CD4-positive, alpha-beta memory T cell (primary cell): ENCODE results near the gene CIRBP. TPM values are rescaled to one million over a fixed set of nuclear protein-coding genes. Genes with fewer than 3 reads are reported as not detected.

Experiments
- CTCF ChIA-PET: fragments of 350-600 bp; sonication (Branson Sonifier 250); formaldehyde crosslinking; loops from one replicate; lab custom pipeline; 2021; ENCODE audit warnings: inconsistent platforms; ENCODE audit not compliant: partially characterized antibody; lab: Charles Lee
- POLR2A ChIA-PET: fragments of 350-600 bp; sonication (Branson Sonifier 250); formaldehyde crosslinking; loops from one replicate; lab custom pipeline; 2021; ENCODE audit not compliant: partially characterized antibody; lab: Charles Lee
- DNase-seq, 5 donors: peaks; one replicate each; pipeline versions ENCODE4 v3.0.0 to v3.0.0-alpha.2; 2020 to 2022; ENCODE audit warnings: mixed read lengths in 1 of 5
- H3K27ac ChIP-seq: one replicate; pipeline ENCODE4 v1.7.0; 2013; ENCODE audit warnings: low read depth, low read length
- H3K27me3 ChIP-seq: 2 replicates; pipeline ENCODE4 v1.7.0; 2013; ENCODE audit warnings: mild to moderate bottlenecking, low read length, moderate library complexity; ENCODE audit not compliant: insufficient read depth
- H3K36me3 ChIP-seq: 2 replicates; pipeline ENCODE4 v1.7.0; 2013; ENCODE audit warnings: mild to moderate bottlenecking, low read length, moderate library complexity; ENCODE audit not compliant: insufficient read depth
- H3K4me1 ChIP-seq: 2 replicates; pipeline ENCODE4 v1.7.0; 2013; ENCODE audit warnings: mild to moderate bottlenecking, low read length, moderate library complexity; ENCODE audit not compliant: insufficient read depth
- H3K4me3 ChIP-seq, 2 donors: one replicate each; pipeline ENCODE4 v1.7.0; 2013; ENCODE audit warnings: low read length in 2 of 2, mild to moderate bottlenecking in 1 of 2
- H3K9me3 ChIP-seq, 2 donors: one replicate each; pipeline ENCODE4 v1.7.0; 2013; ENCODE audit warnings: low read length in 2 of 2, control low read depth in 1 of 2; ENCODE audit not compliant: control insufficient read depth in 1 of 2
- H3K27ac Mint-ChIP-seq, 7 donors: one replicate each; pipeline ENCODE4 v1.8.0; 2020 to 2021; ENCODE audit warnings: mixed read lengths in 7 of 7, mild to moderate bottlenecking in 6 of 7, inconsistent platforms in 3 of 7, moderate library complexity in 3 of 7
- H3K27me3 Mint-ChIP-seq, 2 donors: one replicate each; pipeline ENCODE4 v1.8.0; 2020 to 2021; ENCODE audit warnings: mixed read lengths in 2 of 2
- H3K36me3 Mint-ChIP-seq, 2 donors: one replicate each; pipeline ENCODE4 v1.8.0; 2020 to 2021; ENCODE audit warnings: mixed read lengths in 2 of 2, inconsistent platforms in 1 of 2, mild to moderate bottlenecking in 1 of 2
- H3K4me1 Mint-ChIP-seq, 4 donors: one replicate each; pipeline ENCODE4 v1.8.0; 2020 to 2021; ENCODE audit warnings: mixed read lengths in 4 of 4, mild to moderate bottlenecking in 1 of 4
- H3K4me3 Mint-ChIP-seq, 8 donors: one replicate each; pipeline ENCODE4 v1.8.0; 2020 to 2021; ENCODE audit warnings: mixed read lengths in 8 of 8, mild to moderate bottlenecking in 7 of 8, moderate library complexity in 6 of 8, inconsistent platforms in 3 of 8
- H3K9me3 Mint-ChIP-seq, 8 donors: one replicate each; pipeline ENCODE4 v1.8.0; 2020 to 2021; ENCODE audit warnings: mixed read lengths in 8 of 8, mild to moderate bottlenecking in 5 of 8, inconsistent platforms in 3 of 8, moderate library complexity in 1 of 8
- intact Hi-C: fragments of 100-400 bp; cut with micrococcal nuclease; formaldehyde crosslinking; loops from one replicate; pipeline ENCODE4 v1.15.1; 2023
- polyA plus RNA-seq, 2 donors: library from polyadenylated mRNA; unstranded; fragments of 300-500 nt; fragmentation: Illumina TruSeq; gene quantifications; one replicate each; pipeline ENCODE4 v1.2.3, GENCODE V29; 2021
- total RNA-seq, 2 experiments: library from RNA; stranded (reverse); gene quantifications; one replicate each; pipeline ENCODE4 v1.2.3, GENCODE V29; 2021

Gene CIRBP
- total RNA-seq, result 100 to 1,000 TPM; 574 to 638 TPM
- 100 to 1,000 TPM; 160 to 257 TPM for polyA plus RNA-seq

- Histone ChIP-seq H3K9me3 (no peaks in the 10 kb centered on the region), H3K27me3 (no peaks in the 10 kb centered on the region), H3K4me1 (peaks cover 71% of the 10 kb centered on the region), H3K27ac (peak within 1 kb of the TSS; percentile 77), H3K36me3 (peaks cover 38% of the 10 kb centered on the region), H3K4me3 (peak within 1 kb of the TSS; percentile 90 to 100)
- Mint-ChIP-seq H3K4me3 (peak within 1 kb of the TSS; percentile 89 to 93 (median 91)), H3K27me3 (no peaks in the 10 kb centered on the region), H3K36me3 (peaks cover 31 to 44% of the 10 kb centered on the region in 2 donors), H3K9me3 (peaks cover 0 to 21% (median 0%) of the 10 kb centered on the region in 8 donors), H3K27ac (peak within 1 kb of the TSS; percentile 91 to 98 (median 96)), H3K4me1 (peaks cover 35 to 77% (median 58%) of the 10 kb centered on the region in 4 donors)
- peak; percentile 99 to 100 (median 99) for DNase-seq
- CTCF ChIA-PET, result interaction anchor here (1.0 to 10.8 kb wide), 5 partner anchors 10 to 28 kb away, joined by 3 to 364 read pairs (median 4); partner anchors contain the start of gene ATP5F1D
- intact Hi-C loops, result loop anchor here (1.0 to 2.0 kb wide), 3 partner anchors 10 to 472 kb away; partner anchors contain the start of gene PTBP1
- POLR2A ChIA-PET, result interaction anchor here (0.5 to 12.0 kb wide), 69 partner anchors 10 to 783 kb away, joined by 3 to 650 read pairs (median 5); partner anchors contain the start of genes ABCA7, ARHGAP45, ATP5F1D and CBARP
Measured at GRCh38 chr19:1269065-1269477, at the start of gene CIRBP. Gene CIRBP, plus strand, starts transcription at chr19:1269332. Its CDS starts 1,602 bp downstream, at chr19:1270934.

GRCh38 chr19:1219786-1220476, 49.2 kb upstream of the CIRBP start:
- Mint-ChIP-seq H3K4me1 (peaks cover 2 to 13% (median 4%) of the 10 kb centered on the region in 4 donors), H3K27me3 (no peaks in the 10 kb centered on the region), H3K27ac (no peak overlapping the region), H3K36me3 (peaks cover 0 to 8% of the 10 kb centered on the region in 2 donors), H3K4me3 (no peak overlapping the region), H3K9me3 (no peaks in the 10 kb centered on the region)
- CTCF ChIA-PET, result no interaction called here
- intact Hi-C loops, result no loop called here
- Histone ChIP-seq H3K9me3 (no peaks in the 10 kb centered on the region), H3K36me3 (peaks cover 15% of the 10 kb centered on the region), H3K4me3 (no peak overlapping the region), H3K4me1 (no peaks in the 10 kb centered on the region), H3K27me3 (no peaks in the 10 kb centered on the region), H3K27ac (no peak overlapping the region)
- POLR2A ChIA-PET, result no interaction called here
- no peak for DNase-seq

- Histone ChIP-seq H3K4me1 (no peaks in the 10 kb centered on the region), H3K9me3 (no peaks in the 10 kb centered on the region), H3K27ac (no peak overlapping the region), H3K36me3 (peaks cover 15% of the 10 kb centered on the region), H3K4me3 (no peak overlapping the region), H3K27me3 (no peaks in the 10 kb centered on the region)
- Mint-ChIP-seq H3K4me3 (no peak overlapping the region), H3K27ac (no peak overlapping the region), H3K9me3 (no peaks in the 10 kb centered on the region), H3K36me3 (peaks cover 0 to 11% of the 10 kb centered on the region in 2 donors), H3K4me1 (peaks cover 2 to 13% (median 4%) of the 10 kb centered on the region in 4 donors), H3K27me3 (no peaks in the 10 kb centered on the region)
- CTCF ChIA-PET, result no interaction called here
- no peak for DNase-seq
- POLR2A ChIA-PET, result no interaction called here
- intact Hi-C loops, result no loop called here
Measured at GRCh38 chr19:1220477-1220930, 48.6 kb upstream of the CIRBP start.

GRCh38 chr19:1220976-1221903, 47.9 kb upstream of the CIRBP start:
- H3K4me3 Mint-ChIP-seq, result no peak overlapping the region
- Histone ChIP-seq H3K4me3 (no peak overlapping the region), H3K27ac (no peak overlapping the region), H3K4me1 (no peaks in the 10 kb centered on the region), H3K9me3 (no peaks in the 10 kb centered on the region), H3K36me3 (peaks cover 15% of the 10 kb centered on the region), H3K27me3 (no peaks in the 10 kb centered on the region)
- ChIA-PET CTCF (no interaction called here), POLR2A (no interaction called here)
- DNase-seq, result no peak
- no peaks in the 10 kb centered on the region for H3K9me3 Mint-ChIP-seq
- H3K4me1 Mint-ChIP-seq, result peaks cover under 1 to 9% (median 2%) of the 10 kb centered on the region in 4 donors
- H3K27ac Mint-ChIP-seq, result no peak overlapping the region
- H3K27me3 Mint-ChIP-seq, result no peaks in the 10 kb centered on the region
- H3K36me3 Mint-ChIP-seq, result peaks cover 0 to 11% of the 10 kb centered on the region in 2 donors
- intact Hi-C loops, result no loop called here

GRCh38 chr19:1221904-1222255, 47.3 kb upstream of the CIRBP start:
- CTCF ChIA-PET, result no interaction called here
- Histone ChIP-seq H3K27ac (no peak overlapping the region), H3K4me1 (no peaks in the 10 kb centered on the region), H3K9me3 (no peaks in the 10 kb centered on the region), H3K27me3 (no peaks in the 10 kb centered on the region), H3K36me3 (peaks cover 15% of the 10 kb centered on the region), H3K4me3 (no peak overlapping the region)
- peaks cover 0 to 4% (median 1%) of the 10 kb centered on the region in 4 donors for H3K4me1 Mint-ChIP-seq
- no peak overlapping the region for H3K27ac Mint-ChIP-seq
- POLR2A ChIA-PET, result interaction anchor here (0.8 kb wide), 1 partner anchor 193 kb away, joined by 3 read pairs; no protein-coding TSS in a partner anchor
- no peaks in the 10 kb centered on the region for H3K27me3 Mint-ChIP-seq
- DNase-seq, result no peak
- intact Hi-C loops, result no loop called here
- peaks cover 0 to 11% of the 10 kb centered on the region in 2 donors for H3K36me3 Mint-ChIP-seq
- H3K9me3 Mint-ChIP-seq, result no peaks in the 10 kb centered on the region
- H3K4me3 Mint-ChIP-seq, result no peak overlapping the region

GRCh38 chr19:1222394-1222793, 46.7 kb upstream of the CIRBP start:
- Histone ChIP-seq H3K36me3 (peaks cover 15% of the 10 kb centered on the region), H3K4me3 (no peak overlapping the region), H3K9me3 (no peaks in the 10 kb centered on the region), H3K4me1 (no peaks in the 10 kb centered on the region), H3K27ac (no peak overlapping the region), H3K27me3 (no peaks in the 10 kb centered on the region)
- H3K27me3 Mint-ChIP-seq, result no peaks in the 10 kb centered on the region
- H3K9me3 Mint-ChIP-seq, result no peaks in the 10 kb centered on the region
- intact Hi-C loops, result no loop called here
- CTCF ChIA-PET, result no interaction called here
- no peak for DNase-seq
- H3K27ac Mint-ChIP-seq, result no peak overlapping the region
- no peak overlapping the region for H3K4me3 Mint-ChIP-seq
- H3K36me3 Mint-ChIP-seq, result peaks cover 0 to 11% of the 10 kb centered on the region in 2 donors
- POLR2A ChIA-PET, result interaction anchor here (0.8 to 1.7 kb wide), 2 partner anchors 16 to 194 kb away, joined by 3 to 4 read pairs; no protein-coding TSS in a partner anchor
- no peaks in the 10 kb centered on the region for H3K4me1 Mint-ChIP-seq
